Astrocyte of the cerebellum (primary cell): ENCODE measurements around the gene CCDC110.

Experiments used
- DNase-seq: peaks from one replicate; pipeline ENCODE4 v3.0.0-alpha.2; 2011; ENCODE audit warnings: low read depth
- H3K4me3 ChIP-seq: 2 replicates; pipeline ENCODE4 v1.5.1; 2011; ENCODE audit warnings: mild to moderate bottlenecking, low read depth, low read length, moderate library complexity
- CTCF ChIP-seq: IDR thresholded peaks from 2 replicates; pipeline ENCODE4 v1.5.1; 2012; ENCODE audit warnings: low read length, low read depth, moderate library complexity, mild to moderate bottlenecking; ENCODE audit errors: missing control alignments
- in situ Hi-C: cut with HindIII; loops from 2 replicates; pipeline ENCODE4 v1.10.0; 2017; ENCODE audit warnings: low sequenced_read_pairs

Gene CCDC110

DNA sequence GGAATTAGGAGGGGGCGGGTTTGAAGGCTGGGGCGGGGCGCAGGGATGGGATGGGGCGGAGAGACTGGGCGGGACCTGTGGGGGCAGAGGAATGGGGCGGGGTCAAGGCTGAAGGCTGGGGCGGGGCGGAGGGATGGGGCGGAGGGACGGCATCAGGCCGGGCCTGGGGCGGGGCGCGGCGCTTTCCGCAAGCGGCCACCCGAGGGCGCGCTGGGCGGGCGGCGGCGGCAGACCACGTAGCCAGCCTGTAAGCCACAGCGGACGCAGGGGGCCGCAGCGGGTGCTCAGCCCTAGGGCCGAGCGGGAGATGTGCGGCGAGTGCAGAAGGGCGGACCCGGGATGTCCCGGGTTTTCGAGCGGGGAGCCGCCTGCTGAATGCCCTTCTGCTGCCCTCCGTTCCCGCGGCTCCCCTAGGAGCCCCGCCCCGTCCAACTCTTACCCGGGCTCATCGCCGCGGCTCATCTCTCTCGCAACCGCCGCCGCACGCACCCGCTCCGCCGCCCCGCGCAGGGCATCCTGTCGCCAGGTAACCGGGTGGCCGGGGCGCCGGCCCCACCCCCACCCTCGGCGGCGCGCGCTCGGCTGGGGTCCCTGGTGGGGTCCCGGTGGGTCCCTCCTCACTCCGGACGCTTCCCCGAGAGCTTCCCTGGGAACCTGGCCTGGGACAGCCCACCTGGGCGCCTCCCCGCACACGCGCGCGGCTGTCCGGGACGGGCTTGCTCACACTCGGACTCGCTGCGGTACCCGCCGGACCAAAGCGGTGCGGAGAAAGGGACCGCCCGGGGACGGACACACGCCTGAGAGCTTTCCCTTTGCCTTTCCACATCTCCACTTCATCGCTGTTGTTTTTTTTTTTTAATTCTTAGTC, at the start of gene CCDC110:
CCDC110 (minus strand) TSS at position 499 of the 868 bp plus-strand sequence; CDS start at position 449, 50 bp downstream.
- TF ChIP-seq CTCF, result peak; percentile 38
- H3K4me3 ChIP-seq, result peak within 1 kb of the TSS; percentile 71
- in situ Hi-C loops, result no loop called here
- DNase-seq, result peak; percentile 86

DNA sequence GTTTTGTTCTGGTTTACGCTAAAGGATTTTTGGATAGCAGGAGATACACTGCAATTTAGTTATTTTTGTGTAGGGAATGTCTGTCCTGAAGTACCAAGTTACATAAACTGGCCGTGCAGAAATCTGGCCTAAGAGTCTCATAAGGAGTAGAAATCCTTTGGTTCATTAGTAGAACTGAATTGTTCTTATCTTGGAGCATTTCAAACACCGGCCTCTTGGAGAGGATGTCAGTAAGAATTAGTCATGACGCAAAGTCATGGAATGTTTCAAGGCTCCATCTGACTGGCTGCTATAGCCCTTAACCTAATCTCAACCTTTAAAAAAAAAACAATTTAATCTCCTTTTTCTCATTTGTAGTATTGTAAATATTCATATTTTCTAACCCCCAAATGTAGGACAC, 48.6 kb upstream of the CCDC110 start:
- no peak for DNase-seq
- H3K4me3 ChIP-seq, result no peak overlapping the region
- TF ChIP-seq CTCF, result no peak
- in situ Hi-C loops, result no loop called here

GRCh38 chr4:185518494-185518893, 47.0 kb upstream of the CCDC110 start:
- no peak for TF ChIP-seq CTCF

GRCh38 chr4:185518069-185518468, 46.5 kb upstream of the CCDC110 start:
- in situ Hi-C loops, result no loop called here
- no peak for DNase-seq
- TF ChIP-seq CTCF, result no peak
- no peak overlapping the region for H3K4me3 ChIP-seq

More at GRCh38 chr4:185518494-185518893, 47.0 kb upstream of the CCDC110 start:
- DNase-seq, result no peak
- H3K4me3 ChIP-seq, result no peak overlapping the region
- in situ Hi-C loops, result no loop called here

GRCh38 chr4:185515248-185515647, 43.7 kb upstream of the CCDC110 start:
- H3K4me3 ChIP-seq, result no peak overlapping the region
- in situ Hi-C loops, result no loop called here
- DNase-seq, result no peak
- no peak for TF ChIP-seq CTCF

DNA sequence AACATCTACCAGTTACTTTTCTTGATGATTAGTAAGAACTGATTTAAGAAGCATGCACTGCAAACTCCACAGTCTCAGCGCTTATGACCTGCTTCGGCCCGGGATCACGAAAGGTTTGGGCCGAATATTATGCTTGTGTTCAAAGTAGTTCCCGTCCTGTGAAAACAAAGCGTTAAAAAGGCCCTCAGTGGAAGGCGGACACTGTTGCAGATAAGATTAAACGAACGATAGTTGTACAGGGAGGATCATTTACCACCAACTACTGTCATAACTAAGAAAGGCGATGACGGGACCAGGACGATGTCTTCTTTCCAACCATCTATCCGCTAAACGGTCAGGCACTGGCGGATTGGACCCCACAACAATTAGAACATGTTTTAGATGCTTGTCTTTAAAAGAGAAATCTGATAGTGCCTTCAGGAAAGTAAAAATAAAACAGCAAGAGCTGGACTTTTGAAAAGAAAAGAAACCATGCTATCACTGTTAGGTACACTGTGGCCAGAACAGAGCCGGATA, 42.7 kb upstream of the CCDC110 start:
- DNase-seq, result no peak
- no peak for TF ChIP-seq CTCF
- in situ Hi-C loops, result no loop called here
- no peak overlapping the region for H3K4me3 ChIP-seq
